Measurements from ENCODE around the gene NOP58.
A peak's percentile ranks its signal among the peaks of the same experiment; 100 is the strongest.
"Not testable (repeated sequence)": the region's sequence is repeated elsewhere in the genome, so short reads cannot be mapped to it uniquely, and the experiment has no call there.

NOP58 gene

DNA sequence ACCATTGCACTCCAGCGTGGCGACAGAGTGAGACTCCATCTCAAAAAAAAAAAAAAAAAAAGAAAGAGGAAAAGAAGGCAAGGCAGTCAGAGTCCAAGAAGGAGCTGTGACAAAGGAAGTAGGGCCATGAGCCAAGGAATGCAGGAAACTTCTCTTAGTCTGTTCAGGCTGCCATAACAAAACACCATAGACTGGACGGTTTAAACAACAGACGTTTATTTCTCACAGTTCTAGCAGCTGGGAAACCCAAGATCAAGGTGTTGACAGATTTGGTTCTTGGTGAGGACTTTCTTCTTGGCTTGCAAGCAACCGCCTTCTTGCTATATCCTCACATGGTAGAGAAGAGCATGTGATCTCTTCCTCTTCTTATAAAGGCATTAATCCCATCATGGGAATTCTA, 14.1 kb upstream of the NOP58 start:
- no peak overlapping the region for H3K4me3 ChIP-seq (ENCODE audit: control insufficient read depth, low read depth, low read length)
- TF ChIP-seq, protein P1, sequence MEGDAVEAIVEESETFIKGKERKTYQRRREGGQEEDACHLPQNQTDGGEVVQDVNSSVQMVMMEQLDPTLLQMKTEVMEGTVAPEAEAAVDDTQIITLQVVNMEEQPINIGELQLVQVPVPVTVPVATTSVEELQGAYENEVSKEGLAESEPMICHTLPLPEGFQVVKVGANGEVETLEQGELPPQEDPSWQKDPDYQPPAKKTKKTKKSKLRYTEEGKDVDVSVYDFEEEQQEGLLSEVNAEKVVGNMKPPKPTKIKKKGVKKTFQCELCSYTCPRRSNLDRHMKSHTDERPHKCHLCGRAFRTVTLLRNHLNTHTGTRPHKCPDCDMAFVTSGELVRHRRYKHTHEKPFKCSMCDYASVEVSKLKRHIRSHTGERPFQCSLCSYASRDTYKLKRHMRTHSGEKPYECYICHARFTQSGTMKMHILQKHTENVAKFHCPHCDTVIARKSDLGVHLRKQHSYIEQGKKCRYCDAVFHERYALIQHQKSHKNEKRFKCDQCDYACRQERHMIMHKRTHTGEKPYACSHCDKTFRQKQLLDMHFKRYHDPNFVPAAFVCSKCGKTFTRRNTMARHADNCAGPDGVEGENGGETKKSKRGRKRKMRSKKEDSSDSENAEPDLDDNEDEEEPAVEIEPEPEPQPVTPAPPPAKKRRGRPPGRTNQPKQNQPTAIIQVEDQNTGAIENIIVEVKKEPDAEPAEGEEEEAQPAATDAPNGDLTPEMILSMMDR (IDR thresholded peaks at IDR 0.05; ENCODE audit: control insufficient read depth, insufficient read depth, low read depth, low read length, missing control alignments) = no peak
- no peak for DNase-seq (ENCODE audit: low read depth)

DNA sequence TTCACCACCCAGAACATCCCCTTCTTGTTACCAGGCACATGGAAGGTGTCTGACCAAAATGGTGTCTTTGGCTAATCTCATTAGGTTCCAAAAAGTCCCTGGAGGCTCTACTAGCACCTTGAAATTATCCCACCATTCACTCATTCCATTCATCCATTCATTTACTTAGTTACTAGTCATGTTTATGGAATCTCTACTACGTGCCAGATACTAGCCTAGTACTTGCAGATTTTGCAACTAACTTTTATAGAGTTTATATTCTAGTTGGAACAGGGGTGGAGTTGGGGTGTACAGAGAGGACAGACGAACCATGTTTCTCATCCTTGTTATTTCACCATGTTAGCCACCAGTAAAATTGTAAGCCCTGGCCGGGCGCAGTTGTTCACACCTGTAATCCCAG, 4.0 kb upstream of the NOP58 start:
- peak; percentile 50 for DNase-seq (ENCODE audit: low read depth)
- H3K4me3 ChIP-seq (ENCODE audit: control insufficient read depth, low read depth, low read length) = no peak overlapping the region
- TF ChIP-seq, protein P1 (IDR thresholded peaks at IDR 0.05; ENCODE audit: control insufficient read depth, insufficient read depth, low read depth, low read length, missing control alignments) = no peak

DNA sequence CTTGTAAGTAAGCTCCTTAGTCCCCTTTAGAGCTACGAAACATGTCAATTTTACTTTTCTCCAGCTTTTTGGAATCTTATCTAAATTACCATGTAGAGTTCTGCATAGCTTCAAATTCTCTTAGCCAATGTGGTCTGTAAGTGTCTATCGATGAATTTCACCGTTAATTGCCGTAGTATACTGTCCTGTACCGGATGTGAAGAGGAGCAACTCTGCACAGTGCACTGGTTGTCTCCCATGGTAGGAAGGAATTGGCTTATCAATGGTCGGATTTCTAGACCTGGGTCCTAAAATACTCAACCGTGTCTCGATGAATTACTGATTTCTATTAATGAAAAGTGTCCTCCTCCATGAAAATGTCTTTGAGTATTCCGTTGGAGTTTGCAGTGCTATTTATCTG, 1.9 kb downstream of the NOP58 start:
- DNase-seq (ENCODE audit: low read depth) = no peak
- TF ChIP-seq, protein P1 (IDR thresholded peaks at IDR 0.05; ENCODE audit: control insufficient read depth, insufficient read depth, low read depth, low read length, missing control alignments) = no peak
- H3K4me3 ChIP-seq (ENCODE audit: control insufficient read depth, low read depth, low read length) = peak overlapping the region; percentile 68

DNA sequence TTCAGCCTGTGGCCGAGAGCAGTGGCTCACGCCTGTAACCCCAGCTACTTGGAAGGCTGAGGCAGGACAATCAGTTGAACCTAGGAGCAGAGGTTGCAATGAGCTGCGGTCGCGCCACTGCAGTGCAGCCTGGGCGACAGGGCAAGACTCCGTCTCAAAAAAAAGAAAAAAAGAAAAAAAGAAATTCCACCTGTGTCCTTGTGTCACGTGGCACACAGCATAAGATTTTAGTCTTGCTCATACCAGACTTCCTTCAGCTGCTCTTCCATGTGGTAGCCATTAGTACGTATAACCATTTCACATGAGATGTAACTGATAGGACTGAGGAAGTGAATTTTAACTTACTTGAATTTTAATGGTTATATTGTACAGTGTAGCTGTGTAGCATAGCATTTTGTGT, 4.0 kb downstream of the NOP58 start:
- TF ChIP-seq, protein P1 (IDR thresholded peaks at IDR 0.05; ENCODE audit: control insufficient read depth, insufficient read depth, low read depth, low read length, missing control alignments) = no peak
- no peak overlapping the region for H3K4me3 ChIP-seq (ENCODE audit: control insufficient read depth, low read depth, low read length)
- DNase-seq (ENCODE audit: low read depth) = no peak

DNA sequence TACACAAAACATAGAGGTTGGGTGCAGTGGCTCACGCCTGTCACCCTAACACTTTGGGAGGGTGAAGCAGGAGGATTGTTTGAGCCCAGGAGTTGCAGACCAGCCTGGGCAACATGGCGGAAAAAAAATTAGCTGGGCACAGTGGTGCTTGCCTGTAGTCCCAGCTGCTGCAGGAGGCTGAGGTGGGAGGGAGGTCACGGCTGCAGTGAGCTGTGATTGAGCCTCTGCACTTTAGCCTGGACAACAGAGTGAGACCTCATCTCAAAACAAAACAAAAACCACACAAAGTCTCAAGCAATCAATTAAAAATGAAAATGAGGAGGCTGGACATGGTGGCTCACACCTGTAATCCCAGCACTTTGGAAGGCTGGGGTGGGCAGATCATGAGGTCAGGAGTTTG, 4.9 kb downstream of the NOP58 start:
- H3K4me3 ChIP-seq (ENCODE audit: control insufficient read depth, low read depth, low read length) = no peak overlapping the region
- TF ChIP-seq, protein P1 (IDR thresholded peaks at IDR 0.05; ENCODE audit: control insufficient read depth, insufficient read depth, low read depth, low read length, missing control alignments) = no peak

DNA sequence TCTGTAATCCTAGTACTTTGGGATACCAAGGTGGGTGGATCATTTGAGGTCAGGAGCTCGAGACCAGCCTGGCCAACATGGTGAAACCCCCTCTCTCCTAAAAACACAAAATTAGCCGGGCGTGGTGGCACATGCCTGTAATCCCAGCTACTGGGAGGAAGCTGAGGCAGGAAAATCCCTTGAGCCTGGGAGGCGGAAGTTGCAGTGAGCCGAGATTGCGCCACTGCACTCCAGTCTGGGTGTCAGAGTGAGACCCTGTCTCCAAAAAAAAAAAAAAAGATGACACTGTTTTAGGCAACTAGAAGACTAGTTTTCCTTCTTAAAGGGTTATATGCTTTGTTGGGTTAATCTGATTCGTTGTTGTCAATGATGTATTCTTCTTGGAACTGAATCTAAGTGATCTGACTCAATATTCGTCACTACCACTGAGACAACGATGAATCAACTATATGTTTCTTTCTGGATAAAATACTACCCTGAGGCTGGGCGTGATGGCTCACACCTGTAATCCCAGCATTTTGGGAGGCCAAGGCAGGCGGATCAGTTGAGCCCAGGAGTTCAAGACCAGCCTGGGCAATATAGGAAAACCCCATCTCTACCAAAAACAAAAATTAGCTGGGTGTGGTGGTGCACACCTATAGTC, 10.6 kb downstream of the NOP58 start:
- not testable (repeated sequence) for H3K4me3 ChIP-seq (ENCODE audit: control insufficient read depth, low read depth, low read length); DNase-seq (ENCODE audit: low read depth)

More for the DNA sequence above, 4.9 kb downstream of the NOP58 start:
- no peak for DNase-seq (ENCODE audit: low read depth)

DNA sequence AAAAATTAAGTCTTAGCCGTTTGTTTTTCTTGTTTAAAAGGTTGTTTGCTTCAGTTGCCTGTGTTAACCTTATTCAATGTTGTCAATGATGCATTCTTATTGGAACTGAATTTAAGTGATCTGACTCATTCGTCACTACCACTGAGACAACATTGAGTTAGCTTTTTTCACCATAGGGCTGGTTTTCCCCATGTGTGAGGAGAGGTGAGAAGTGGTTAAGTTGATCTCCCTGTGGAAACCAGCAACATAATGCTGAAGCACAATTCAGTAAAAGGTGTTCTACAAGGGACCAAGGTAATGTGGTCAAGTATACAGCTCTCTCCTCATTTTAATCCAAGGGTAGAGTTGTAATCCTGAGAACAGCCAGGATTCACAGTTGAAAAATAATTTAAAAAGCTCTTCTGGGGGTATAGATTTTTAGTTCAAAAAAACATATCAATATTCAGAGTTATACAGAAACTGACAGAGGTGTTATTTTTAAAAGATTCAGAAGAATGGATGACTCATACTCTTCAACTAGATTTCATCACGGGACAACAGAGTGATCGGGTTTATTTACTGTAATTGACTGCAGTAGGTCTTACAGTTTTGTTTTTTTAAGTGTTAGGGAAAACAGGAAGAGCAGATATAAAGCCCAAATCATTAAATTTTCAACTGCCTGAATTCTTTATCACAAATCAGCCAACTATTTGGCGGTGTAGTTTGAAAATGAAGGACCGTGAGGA, 12.6 kb downstream of the NOP58 start:
- TF ChIP-seq, protein P1 (IDR thresholded peaks at IDR 0.05; ENCODE audit: control insufficient read depth, insufficient read depth, low read depth, low read length, missing control alignments) = no peak
- no peak overlapping the region for H3K4me3 ChIP-seq (ENCODE audit: control insufficient read depth, low read depth, low read length)
- DNase-seq (ENCODE audit: low read depth) = peak; percentile 39

All from AG09309 (cell line).